ENCODE measurements around the gene NFYA. TPM values are rescaled to one million over a fixed set of nuclear protein-coding genes. Genes with fewer than 3 reads are reported as not detected.

The NFYA gene
- total and polyA plus RNA-seq, 3 experiments from 2014 or later = 26.3 to 34.9 (median 34.5) TPM

DNA sequence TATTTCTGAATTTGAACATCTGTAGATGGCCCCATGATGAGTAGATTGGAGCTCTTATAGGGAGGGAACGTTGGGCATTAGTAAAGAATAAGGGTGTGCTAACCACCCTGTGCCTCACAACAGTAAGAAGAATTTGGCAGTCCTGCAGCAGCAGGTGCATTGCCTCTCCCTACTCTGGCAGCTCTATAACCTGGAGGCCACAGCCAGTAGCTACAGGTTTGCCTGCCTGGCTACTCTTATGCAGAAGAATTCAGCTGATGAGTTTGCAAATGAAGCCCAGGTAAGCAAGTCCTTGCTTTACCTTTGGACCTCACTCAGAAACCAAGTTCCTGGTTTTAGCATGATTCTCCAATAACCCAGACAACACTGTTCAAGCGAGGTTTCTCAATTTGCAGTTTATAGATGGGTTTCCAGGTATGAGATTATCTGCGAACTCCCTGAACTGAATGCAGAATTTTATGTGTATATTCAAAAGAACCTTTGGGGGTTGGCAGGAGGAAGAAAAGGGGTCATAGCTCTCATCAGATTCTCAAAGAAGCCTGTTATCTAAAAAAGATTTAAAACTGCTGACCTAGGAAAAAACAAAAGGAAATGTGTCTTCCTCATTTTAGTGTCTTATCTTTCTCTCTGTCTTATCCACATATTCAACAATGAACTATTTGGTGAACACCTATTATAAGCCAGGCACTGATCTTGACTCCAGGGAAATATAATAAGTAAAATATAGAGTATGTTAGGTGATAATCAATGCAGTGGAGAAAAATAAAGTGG lies 62.5 kb downstream of the NFYA start:
- H3K4me1 ChIP-seq (ENCODE audit: insufficient read depth, low read length) = no peaks in the 10 kb centered on the region
- no peaks in the 10 kb centered on the region for H3K27me3 ChIP-seq (ENCODE audit: insufficient read depth, low read length, poor library complexity, severe bottlenecking)
- no peak for DNase-seq
- H3K9me3 Mint-ChIP-seq = no peaks in the 10 kb centered on the region
- H3K27me3 Mint-ChIP-seq = no peaks in the 10 kb centered on the region
- no peaks in the 10 kb centered on the region for H3K4me1 Mint-ChIP-seq
- H3K36me3 ChIP-seq (ENCODE audit: insufficient read depth, low read length) = no peaks in the 10 kb centered on the region
- H3K9me3 ChIP-seq (ENCODE audit: low read length) = no peaks in the 10 kb centered on the region
- peaks cover 25 to 39% (median 32%) of the 10 kb centered on the region in 3 donors for H3K36me3 Mint-ChIP-seq
- ChIA-PET CTCF (no interaction called here), POLR2A (no interaction called here)
- no peak overlapping the region for H3K27ac ChIP-seq (ENCODE audit: low read depth, low read length)
- no peak overlapping the region for H3K27ac Mint-ChIP-seq
- H3K4me3 Mint-ChIP-seq = no peak overlapping the region
- H3K4me3 ChIP-seq (ENCODE audit: low read length) = no peak overlapping the region

GRCh38 chr6:41136911-41137310 lies 64.1 kb downstream of the NFYA start:
- Mint-ChIP-seq H3K27me3 (no peaks in the 10 kb centered on the region), H3K27ac (no peak overlapping the region), H3K36me3 (peaks cover 19 to 37% (median 30%) of the 10 kb centered on the region in 3 donors), H3K9me3 (no peaks in the 10 kb centered on the region), H3K4me3 (no peak overlapping the region), H3K4me1 (no peaks in the 10 kb centered on the region)
- Histone ChIP-seq H3K4me3 (ENCODE audit: low read length) (no peak overlapping the region), H3K27me3 (ENCODE audit: insufficient read depth, low read length, poor library complexity, severe bottlenecking) (no peaks in the 10 kb centered on the region), H3K27ac (ENCODE audit: low read depth, low read length) (no peak overlapping the region), H3K36me3 (ENCODE audit: insufficient read depth, low read length) (no peaks in the 10 kb centered on the region), H3K4me1 (ENCODE audit: insufficient read depth, low read length) (no peaks in the 10 kb centered on the region), H3K9me3 (ENCODE audit: low read length) (no peaks in the 10 kb centered on the region)
- ChIA-PET POLR2A (interaction anchor here (0.5 to 0.8 kb wide), 2 partner anchors 9 to 26 kb away, joined by 3 read pairs; no protein-coding TSS in a partner anchor), CTCF (no interaction called here)
- DNase-seq = no peak

DNA sequence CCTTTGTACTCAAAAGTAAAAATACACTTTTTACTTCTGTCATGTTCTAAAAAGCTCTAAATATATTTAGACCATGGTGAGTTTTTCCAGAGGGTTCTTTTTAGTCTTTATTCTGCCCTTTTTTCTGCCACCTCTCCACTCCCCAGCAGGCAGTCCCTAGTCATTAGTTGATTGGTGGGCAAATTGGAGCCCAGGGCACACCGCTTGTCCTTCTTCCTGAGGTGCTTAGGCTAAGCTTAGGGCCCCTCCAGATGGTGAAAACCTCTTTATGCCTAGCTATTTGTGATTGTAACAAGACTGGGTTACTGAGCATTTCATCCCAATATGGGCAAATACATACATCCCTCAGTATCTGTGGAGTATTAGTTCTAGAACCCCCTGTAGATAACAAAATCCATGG lies 75.1 kb downstream of the NFYA start:
- no peak overlapping the region for H3K4me3 ChIP-seq (ENCODE audit: low read length)
- H3K36me3 ChIP-seq (ENCODE audit: insufficient read depth, low read length) = no peaks in the 10 kb centered on the region
- no peaks in the 10 kb centered on the region for H3K27me3 ChIP-seq (ENCODE audit: insufficient read depth, low read length, poor library complexity, severe bottlenecking)
- H3K9me3 Mint-ChIP-seq = no peaks in the 10 kb centered on the region
- no peak for DNase-seq
- peaks cover 11 to 26% (median 21%) of the 10 kb centered on the region in 3 donors for H3K36me3 Mint-ChIP-seq
- peak overlapping the region in 1 of 7 donors; percentile 1 for H3K4me3 Mint-ChIP-seq
- H3K27ac Mint-ChIP-seq = peak overlapping the region in 1 of 8 donors; percentile 52
- peaks cover 8 to 11% (median 10%) of the 10 kb centered on the region in 3 donors for H3K4me1 Mint-ChIP-seq
- peaks cover 10% of the 10 kb centered on the region for H3K4me1 ChIP-seq (ENCODE audit: insufficient read depth, low read length)
- CTCF ChIA-PET = no interaction called here
- POLR2A ChIA-PET = no interaction called here
- no peaks in the 10 kb centered on the region for H3K9me3 ChIP-seq (ENCODE audit: low read length)
- H3K27ac ChIP-seq (ENCODE audit: low read depth, low read length) = no peak overlapping the region
- no peaks in the 10 kb centered on the region for H3K27me3 Mint-ChIP-seq

Other genes starting within 250 kb of the NFYA start
- gene UNC5CL, start 33.8 kb upstream of the NFYA start, total RNA-seq = 1 to 10 TPM; 1.1 to 1.8 TPM
- 0.40 TPM for gene UNC5CL, start 33.8 kb upstream of the NFYA start, polyA plus RNA-seq
- gene TSPO2, start 30.5 kb upstream of the NFYA start, total RNA-seq = not detected
- not detected for gene TSPO2, start 30.5 kb upstream of the NFYA start, polyA plus RNA-seq
- not detected for gene APOBEC2, start 19.8 kb upstream of the NFYA start, total RNA-seq
- gene APOBEC2, start 19.8 kb upstream of the NFYA start, polyA plus RNA-seq = not detected
- 10 to 100 TPM; 41.9 to 42.9 TPM for gene OARD1, start 618 bp upstream of the NFYA start, total RNA-seq
- gene OARD1, start 618 bp upstream of the NFYA start, polyA plus RNA-seq = 51.1 TPM
- not detected for gene TREML1, start 81.4 kb downstream of the NFYA start, total RNA-seq
- not detected for gene TREML1, start 81.4 kb downstream of the NFYA start, polyA plus RNA-seq
- gene TREM2, start 90.1 kb downstream of the NFYA start, total RNA-seq = under 1 TPM; 0.44 to 0.73 TPM
- not detected for gene TREM2, start 90.1 kb downstream of the NFYA start, polyA plus RNA-seq
- 1 to 10 TPM in 1 of 2 experiments, under 1 TPM in 1; 0.95 to 1.2 TPM for gene TREML2, start 128.2 kb downstream of the NFYA start, total RNA-seq
- gene TREML2, start 128.2 kb downstream of the NFYA start, polyA plus RNA-seq = 1.4 TPM
- gene TREML4, start 155.4 kb downstream of the NFYA start, total RNA-seq = not detected
- not detected for gene TREML4, start 155.4 kb downstream of the NFYA start, polyA plus RNA-seq
- gene TREM1, start 213.7 kb downstream of the NFYA start, total RNA-seq = not detected
- gene TREM1, start 213.7 kb downstream of the NFYA start, polyA plus RNA-seq = not detected

All from CD8-positive, alpha-beta memory T cell (primary cell).